CD4-positive, alpha-beta T cell treated with Interleukin-17A for 4 hours (primary cell): Measurements from ENCODE around the gene CDNF.
A peak's percentile ranks its signal among the peaks of the same experiment; 100 is the strongest.
"Not testable (repeated sequence)": the region's sequence is repeated elsewhere in the genome, so short reads cannot be mapped to it uniquely, and the experiment has no call there.

Experiments used
- DNase-seq: peaks from one replicate; pipeline ENCODE4 v3.0.0-alpha.2; 2020; ENCODE audit warnings: mixed read lengths

CDNF gene

DNA sequence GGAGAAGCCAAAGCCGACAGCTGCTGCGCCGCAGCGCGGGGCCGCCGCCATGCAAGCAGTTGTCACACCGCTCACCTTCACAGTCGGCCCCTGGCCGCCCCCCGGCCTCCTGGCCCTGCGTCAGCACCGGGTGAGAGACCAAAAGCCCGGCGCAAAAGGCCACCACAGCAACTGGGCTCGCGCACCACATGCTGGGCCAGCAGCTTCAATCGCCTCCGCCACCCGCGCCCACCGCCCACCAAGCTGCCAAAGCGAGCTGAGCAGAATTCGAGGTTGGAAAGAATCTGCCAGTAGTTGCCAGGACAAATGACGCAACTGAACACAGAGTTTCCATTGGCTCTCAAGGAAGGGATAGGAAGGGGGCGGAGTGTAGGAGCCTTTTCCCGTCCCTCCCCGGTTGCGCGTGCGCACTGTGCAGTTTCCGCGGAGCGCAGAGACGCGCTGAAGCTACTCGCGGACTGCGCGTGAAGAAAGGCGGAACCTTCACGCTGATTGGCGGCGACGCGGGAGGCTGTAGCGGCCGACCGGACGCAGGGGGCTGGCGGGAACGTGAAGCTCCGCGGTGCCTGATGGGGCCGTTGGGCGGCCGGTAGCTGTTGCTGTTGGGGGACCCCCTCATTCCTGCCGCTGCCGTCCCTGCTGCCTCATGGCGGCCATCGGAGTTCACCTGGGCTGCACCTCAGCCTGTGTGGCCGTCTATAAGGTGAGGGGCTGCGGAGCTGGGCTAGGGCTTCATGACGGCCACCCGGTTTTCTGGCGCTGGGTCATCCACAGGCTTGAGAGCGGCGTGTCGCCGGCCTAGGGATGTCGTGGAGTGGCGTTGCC, at the start of gene CDNF, which contains the start of the genes HSPA14 and MSANTD7:
Gene CDNF (minus strand): TSS at position 281 of the 825 bp plus-strand sequence. CDS start 91 bp downstream, at position 190.
Gene HSPA14 (plus strand): TSS at position 550 of the 825 bp plus-strand sequence. CDS start 97 bp downstream, at position 647.
Gene MSANTD7 (plus strand): TSS at position 550 of the 825 bp plus-strand sequence. CDS start 3,979 bp downstream, outside the sequence.
- peak; percentile 99 for DNase-seq

DNA sequence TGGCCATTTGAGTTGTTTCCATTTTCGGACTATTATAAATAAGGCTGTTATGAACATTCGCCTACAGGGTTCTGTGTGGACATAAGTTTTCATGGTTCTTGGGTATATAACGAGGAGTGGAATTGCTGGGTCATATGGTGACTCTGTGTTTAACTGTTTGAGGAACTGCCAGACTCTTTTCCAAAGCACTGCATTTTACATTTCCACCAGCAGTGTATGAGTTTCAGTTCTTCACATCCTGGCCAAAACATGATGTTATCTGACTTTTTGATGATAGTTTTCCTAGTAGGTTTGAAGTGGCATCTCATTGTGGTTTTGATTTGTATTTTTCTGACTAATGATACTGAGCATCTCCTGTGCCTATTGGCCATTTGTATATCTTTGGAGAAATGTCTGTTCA, 46.2 kb upstream of the CDNF start:
- no peak for DNase-seq

DNA sequence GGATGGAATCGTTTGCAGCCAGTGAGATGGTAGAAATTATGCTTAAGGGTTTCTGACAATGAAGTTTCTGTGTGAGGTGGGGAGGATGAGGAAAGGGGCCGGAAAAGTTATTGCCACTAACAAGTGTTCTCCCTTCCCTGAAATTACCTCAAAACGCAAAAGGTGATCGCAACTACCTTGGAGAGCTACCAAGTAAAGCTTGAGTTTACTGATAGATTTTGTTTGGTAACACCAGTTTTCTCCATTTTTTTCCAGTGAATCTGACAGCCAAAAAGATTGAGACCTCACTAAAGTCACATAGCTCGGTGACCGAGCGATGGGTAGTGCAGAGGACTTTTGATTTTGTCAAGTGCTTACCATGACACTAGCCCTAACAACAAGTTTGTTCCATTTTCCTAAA, 42.4 kb upstream of the CDNF start:
- no peak for DNase-seq

DNA sequence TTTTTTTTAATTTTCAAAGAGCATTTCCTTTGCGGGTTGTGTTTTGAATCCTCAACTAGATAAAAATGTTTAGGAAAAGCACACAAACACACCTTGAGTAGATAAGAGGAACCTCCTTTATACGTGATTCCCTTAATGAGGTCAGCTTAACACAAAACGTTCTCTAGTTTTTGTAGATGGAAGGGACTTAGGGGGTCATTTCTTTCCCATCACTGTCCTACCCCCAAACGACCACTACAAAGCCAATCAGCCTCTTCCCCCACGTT, 42.0 kb upstream of the CDNF start:
- no peak for DNase-seq

DNA sequence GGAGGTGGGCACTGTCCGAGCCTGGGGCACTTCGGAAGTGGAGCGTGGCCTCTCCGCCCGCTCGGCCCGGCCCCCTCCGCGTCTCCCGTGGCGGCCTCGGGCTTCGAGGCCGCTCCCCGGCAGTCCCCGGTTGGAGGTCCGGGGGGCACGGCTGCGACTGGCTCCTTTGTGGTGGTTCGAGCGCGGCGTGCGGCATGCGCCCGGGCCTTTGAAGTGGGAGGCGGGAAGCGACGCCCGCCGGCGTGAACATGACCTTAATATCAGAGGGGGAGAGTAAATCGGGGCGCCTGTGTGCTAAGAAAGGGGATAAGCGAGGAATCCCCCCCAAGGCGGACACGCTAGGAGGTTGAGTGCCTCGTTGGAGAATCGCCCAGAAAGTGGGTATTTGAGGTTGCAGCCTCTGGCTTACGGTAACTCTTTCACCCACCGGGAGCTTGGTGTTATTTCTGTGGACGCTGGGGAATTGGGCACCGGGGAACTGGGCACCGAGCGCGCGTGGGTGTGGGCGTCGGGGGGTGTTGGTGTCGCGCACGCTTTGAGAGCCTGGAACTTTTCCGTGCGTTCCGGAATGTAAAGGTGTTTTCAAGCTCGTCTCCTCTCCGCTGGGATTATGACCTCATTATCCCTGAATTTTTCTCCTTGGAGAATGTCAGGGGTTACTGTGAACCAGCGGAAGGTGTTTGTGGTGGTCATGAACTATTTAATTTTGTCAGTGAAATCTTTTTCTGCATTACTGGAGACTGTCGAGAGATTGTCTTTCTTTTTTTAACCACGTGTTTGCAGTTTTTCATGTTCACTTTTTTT, 41.5 kb upstream of the CDNF start:
- DNase-seq: peak; percentile 43

DNA sequence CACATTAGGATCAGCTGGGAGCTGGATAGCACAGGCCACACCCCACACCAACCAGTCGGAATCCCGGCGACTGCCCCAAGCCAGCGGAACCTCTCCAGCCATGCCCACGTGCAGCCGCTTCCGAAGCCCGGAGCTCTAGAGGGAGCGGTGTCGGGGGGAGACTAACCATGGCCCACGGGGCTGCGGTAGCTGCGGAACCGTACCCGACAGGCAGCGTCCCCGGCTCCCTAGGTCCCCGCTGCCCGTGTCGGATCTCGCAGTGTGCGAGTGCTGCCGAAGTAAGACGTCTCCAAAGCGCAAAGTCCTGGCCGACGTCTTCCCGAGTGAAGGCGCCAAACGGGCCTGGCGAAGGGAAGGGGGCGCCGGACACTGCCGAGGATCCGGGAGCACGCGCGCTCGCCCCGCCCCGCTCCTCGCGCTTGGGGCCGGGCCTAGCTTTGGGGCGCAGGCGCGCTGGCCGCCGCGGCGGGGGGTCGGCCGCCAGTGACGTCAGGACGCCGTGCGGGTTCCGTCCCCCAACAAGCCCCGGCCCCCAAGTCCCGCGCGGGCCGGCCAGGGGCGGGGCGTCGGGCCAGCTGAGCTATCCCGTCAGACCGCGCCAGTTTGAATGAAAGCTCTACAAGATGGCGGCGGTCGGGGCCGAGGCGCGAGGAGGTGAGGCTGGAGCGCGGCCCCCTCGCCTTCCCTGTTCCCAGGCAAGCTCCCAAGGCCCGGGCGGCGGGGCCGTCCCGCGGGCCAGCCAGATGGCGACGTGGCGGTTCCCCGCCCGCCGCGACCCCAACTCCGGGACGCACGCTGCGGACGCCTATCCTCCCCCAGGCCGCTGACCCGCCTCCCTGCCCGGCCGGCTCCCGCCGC, 40.7 kb upstream of the CDNF start, which contains the start of gene SUV39H2:
Gene SUV39H2 (plus strand): TSS at position 601 of the 858 bp plus-strand sequence. CDS start 23 bp downstream, at position 624.
- DNase-seq: peak; percentile 95

DNA sequence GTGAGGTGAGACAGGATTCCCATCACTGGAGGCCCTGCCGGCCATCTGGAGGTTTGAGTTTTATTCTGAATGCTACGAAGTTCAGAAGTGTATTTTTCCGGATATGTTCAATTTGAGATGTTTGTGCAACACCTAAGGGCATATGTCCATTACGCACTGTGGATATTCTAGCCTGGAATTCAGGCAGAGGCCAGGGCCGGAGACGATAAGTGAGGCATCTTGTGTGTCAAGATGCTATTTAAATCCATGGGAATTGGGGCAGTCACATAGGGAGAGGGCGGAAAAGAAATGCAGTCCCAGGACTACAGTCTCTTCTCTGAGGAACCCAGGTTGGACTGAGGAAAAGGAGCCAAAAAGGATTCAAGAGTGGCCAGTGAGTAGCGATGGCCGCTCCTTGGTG, 38.9 kb upstream of the CDNF start:
- no peak for DNase-seq

DNA sequence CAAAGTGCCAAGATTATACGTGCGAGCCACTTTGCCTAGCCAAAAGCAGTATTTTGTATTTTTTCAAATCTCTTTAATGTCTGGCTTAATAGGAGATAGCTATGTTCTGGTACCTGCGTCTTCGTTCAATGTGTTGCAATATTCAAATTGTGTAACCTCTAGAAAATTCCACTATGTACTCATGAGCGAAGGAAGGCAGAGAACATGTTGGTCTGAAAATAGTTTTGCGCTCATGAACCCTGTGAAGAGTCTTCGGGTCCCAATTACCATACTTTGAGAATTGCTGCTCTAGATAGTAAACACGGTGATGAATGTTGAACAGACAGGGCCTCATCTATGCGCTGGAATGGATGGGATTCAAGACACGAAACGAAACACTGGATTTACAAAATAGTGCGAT, 38.1 kb upstream of the CDNF start:
- DNase-seq: no peak

DNA sequence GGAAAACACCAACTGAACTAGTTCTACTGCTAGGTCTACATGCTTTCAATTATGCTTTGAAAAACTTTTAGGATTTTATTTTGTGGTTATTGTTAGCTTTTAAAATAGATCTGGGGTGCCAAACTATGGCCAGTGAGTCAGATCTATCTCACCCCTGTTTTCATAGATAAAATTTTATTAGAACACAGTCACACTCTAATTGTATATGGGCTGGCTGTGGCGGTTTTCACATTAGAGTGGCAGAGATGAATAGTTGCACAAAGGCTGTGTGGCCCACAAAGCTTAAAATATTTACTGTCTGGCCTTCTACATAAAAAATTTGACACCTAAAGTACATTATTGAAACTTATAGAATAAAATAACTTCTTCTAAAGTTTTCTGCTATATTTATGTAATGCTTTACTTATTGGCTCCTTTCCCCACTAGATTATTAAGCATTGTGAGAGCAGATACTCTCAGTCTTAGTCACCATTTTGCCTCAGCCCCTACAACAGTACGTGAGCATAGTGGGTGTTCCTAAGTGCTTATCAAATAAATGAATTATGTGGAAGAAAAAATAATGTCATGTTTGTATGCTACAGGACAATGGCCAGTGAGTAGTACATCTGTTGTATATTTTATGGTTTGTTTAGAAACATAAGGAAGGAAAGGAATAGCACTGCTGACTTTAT, 35.4 kb upstream of the CDNF start:
- DNase-seq: no peak

DNA sequence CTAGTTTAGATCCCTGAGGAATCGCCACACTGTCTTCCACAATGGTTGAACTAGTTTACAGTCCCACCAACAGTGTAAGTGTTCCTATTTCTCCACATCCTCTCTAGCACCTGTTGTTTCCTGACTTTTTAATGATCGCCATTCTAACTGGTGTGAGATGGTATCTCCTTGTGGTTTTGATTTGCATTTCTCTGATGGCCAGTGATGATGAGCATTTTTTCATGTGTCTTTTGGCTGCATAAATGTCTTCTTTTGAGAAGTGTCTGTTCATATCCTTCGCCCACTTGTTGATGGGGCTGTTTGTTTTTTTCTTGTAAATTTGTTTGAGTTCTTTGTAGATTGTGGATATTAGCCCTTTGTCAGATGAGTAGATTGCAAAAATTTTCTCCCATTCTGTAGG, 27.0 kb upstream of the CDNF start:
- not testable (repeated sequence) for DNase-seq

DNA sequence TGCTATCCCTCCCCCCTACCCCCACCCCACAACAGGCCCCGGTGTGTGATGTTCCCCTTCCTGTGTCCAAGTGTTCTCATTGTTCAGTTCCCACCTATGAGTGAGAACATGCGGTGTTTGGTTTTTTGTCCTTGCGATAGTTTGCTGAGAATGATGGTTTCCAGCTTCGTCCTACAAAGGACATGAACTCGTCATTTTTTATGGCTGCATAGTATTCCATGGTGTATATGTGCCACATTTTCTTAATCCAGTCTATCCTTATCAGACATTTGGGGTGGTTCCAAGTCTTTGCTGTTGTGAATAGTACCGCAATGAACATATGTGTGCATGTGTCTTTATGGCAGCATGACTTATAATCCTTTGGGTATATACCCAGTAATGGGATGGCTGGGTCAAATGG, 26.6 kb upstream of the CDNF start:
- not testable (repeated sequence) for DNase-seq

DNA sequence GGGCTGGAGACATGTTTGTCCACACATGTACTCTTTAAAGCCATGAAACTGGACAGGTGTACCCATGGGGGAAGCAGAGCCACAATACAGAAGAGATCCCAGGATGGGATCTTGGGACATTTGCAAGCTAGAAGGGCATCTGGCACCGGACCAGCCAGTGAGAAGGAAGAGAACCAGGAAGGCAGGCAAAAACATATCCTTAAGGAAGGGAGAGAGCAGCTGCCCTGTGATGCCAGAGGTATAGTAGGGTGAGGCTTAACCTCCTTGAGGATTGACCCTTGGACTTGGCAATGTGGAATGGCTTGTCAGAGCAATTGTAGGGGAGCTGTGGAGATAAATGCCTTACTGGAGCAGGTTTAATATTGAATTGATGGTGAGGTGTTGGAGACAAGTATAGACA, 23.0 kb upstream of the CDNF start:
- DNase-seq: no peak

DNA sequence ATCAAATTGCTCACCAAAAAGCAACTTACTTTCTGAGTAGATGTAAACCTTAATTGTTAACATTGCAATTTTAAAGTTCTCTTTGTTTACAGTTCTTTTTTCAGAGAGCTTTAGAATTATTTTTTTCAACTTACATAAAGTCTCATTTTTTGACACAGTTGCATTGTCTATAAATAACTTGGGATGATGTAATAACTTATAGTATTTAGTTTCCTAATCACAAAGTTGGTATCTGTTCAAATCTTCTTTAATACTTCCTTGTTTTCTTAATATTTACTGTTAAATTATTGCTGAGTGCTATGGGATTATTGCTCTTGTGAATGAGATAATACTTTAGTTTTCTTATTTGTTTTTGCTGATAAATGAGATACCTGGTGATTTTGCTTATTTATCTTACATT, 21.9 kb upstream of the CDNF start:
- no peak for DNase-seq

DNA sequence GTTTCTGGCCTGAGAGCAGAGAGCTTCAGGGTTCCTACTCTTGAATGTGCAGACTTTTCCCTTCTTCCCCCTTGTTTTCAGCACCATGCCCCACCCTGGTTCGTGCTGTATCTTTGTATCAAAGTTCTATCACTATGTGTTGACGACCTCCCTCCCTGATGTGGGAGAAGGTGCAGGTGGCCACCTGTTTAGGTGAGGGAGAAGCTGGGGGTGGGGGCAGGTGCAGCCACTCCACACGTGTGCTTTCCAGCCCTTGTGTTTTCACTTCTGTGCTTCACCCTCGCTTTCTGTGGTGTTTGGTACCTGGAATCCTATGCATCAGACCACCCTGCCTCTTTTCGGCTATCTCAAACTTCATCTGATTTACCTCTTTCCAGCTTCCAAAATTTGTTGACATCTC, 21.2 kb upstream of the CDNF start:
- DNase-seq: no peak

DNA sequence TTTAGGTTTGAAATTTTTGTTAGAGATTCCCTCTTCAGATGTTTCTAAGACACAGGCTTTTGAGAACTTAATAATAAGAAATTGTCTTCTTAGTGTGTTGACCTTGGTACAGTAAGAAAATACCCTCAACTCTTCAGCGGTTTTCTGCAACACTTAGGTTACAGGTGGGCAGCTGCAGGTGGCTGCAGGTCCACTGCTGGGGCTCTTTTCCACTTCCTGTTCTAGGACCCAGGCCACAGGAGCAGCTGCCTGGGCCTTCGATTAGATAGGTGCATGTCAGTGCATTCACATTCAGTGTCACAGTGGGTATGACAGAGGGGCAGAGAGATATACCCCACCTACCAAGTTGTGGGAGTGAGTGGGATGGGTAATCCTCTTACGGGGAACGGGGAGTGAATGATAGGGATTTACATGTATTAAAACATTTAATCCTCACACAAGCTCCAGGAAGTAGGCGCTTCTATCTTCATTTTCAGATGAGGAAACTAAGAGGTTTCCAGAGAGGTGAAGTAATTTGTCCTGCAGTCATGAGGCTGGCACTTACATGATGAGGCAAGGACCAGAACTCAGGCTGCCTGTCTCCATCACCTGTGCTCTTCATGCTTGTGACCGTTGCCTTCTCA, 20.6 kb upstream of the CDNF start:
- no peak for DNase-seq

DNA sequence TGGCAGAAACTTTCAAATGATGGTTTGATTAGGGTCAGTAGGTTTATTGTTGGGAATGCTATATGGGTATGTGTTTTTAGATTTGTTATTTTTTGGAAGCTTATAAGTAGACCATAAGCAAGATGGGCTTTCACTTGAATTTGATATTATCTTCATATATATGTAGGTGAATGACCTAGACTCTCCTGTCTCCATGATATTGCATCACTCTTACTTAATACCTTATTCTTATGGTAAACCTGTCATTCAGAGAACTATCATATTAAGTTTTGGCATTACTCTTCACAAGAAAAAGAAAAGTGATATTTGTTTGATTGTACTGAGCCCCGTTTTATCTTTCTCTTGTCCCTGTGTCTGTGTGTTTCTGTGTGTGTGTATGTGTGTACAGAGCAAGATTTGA, 17.6 kb upstream of the CDNF start:
- DNase-seq: no peak

DNA sequence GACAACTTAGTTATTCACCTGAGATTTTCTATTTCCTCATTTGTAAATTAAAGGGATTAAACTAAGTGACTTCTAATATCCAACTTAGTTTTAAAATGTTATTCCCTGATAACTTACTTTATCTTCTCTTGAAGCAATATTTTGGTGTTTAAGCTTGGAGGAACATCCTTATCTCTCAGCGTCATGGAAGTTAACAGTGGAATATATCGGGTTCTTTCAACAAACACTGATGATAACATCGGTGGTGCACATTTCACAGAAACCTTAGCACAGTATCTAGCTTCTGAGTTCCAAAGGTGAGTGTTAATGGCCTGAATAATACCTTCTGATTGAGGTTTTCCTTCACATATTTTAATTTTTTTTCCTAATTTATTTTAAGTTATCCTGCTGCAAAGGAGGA, 14.4 kb upstream of the CDNF start:
- DNase-seq: no peak

DNA sequence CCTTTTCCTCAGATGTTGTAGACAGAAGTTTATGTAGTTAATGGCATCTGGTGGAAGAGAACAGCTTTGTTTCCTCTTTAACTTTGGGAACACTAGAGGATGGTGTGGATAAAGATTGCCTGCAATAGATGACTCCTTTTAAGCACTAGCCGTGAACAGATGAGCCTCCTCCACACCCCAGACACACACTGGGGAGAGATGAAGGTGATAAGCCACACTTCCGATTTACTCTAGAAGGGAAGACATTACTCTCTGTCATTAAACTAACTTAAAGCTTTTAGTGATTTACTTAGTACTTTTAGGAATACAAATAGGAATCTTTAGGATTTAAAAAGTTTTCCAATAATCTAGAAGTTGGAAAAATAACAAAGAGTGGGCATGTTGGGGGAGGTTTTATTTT, 7.1 kb upstream of the CDNF start:
- no peak for DNase-seq

DNA sequence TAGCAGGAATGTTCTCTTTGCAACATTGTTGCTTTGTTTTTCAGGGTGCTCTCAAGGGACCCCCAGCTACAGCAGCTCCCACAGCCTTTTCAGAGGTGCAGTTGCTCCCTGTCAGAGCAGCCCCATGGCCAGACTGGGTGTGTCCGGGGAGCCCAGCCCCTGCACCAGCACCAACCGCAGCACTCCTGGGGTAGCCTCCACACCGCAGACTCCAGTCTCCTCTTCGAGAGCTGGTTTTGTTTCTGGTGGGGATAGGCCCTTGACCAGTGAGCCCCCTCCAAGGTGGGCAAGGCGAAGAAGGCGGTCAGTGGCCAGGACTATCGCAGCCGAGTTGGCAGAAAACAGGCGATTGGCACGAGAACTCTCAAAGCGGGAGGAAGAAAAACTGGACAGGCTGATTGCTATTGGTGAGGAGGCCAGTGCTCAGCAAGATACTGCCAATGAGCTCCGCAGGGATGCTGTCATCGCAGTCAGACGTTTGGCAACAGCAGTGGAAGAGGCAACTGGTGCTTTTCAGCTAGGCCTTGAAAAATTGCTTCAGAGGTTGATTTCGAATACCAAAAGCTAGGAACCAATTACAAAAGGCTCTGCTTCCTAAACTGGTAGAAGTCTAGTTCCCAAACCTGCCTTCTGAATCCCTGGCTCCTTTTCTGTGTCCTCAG, 5.6 kb upstream of the CDNF start:
- no peak for DNase-seq

DNA sequence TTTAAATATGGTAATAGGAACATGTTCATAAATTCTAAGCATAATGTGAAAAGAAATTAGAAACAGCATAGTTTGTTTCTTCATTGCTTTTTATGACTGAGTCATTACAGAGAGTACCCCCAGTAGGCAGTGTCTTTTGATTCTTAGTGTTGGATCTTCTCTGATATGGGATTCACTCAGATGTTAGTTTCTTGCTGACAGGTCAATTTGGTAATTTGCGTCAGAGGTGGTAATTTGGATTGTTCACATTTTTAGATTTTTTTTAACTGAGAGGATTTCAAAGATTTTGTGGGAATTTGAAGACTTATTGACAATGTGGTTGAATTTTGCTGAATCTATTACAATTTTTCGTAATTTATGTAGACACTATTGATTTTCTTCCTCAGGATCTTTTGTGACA, 2.3 kb upstream of the CDNF start:
- DNase-seq: no peak

DNA sequence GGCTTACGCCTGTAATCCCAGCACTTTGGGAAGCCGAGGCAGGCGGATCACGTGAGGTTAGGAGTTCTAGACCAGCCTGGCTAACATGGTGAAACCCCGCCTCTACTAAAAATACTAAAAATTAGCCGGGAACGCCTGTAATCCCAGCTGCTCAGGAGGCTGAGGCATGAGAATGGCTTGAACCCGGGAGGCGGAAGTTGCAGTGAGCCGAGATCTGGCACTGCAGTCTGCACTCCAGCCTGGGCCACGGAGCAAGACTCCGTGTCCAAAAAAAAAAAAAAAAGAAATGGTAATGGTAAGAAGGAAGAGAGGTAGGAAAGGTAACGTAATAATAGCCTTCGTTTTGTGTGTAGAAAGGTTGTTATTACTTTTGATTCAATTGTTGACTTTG, 1.5 kb upstream of the CDNF start:
- no peak for DNase-seq
